ENCODE results near the gene AP2A2.

DNA sequence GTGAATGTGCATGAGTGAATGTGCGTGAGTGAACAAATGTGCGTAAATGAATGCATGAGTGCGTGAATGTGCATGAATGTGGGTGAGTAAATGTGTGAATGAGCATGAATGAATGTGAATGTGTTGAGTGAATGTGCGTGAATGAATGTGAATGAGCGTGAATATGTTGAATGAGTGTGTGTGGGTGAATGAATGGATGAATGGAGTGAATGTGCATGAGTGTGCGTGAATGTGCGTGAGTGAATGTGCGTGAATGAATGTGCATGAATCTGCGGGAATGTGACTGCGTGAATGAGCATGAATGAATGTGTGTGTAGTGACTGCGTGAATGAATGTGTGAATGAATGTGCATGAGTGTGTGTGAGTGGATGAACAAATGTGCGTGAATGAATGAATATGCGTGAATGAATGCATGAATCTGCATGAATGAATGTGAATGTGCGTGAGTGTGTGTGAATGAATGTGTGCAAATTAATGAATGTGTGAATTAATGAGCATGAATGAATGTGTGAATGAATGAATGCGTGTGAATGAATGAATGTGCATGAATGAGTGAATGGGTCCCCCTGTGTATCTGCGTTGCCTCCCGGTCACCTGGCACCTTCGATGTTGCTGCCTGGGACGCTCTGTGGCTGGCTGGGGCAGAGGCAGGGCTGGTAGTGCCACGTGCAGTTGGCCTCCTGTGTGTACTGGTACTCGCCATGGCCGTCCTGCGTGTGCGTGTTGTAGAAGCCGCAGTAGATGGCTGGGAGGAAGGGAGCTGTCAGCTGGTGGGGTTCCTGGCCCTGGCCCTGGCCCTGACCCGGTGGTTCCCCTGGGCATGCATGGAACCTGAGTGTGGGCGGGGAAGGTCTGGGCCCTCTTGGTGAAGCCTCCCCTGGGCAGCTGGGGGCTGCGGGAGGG is 97.5 kb downstream of the AP2A2 start:
- TF ChIP-seq, protein P1, sequence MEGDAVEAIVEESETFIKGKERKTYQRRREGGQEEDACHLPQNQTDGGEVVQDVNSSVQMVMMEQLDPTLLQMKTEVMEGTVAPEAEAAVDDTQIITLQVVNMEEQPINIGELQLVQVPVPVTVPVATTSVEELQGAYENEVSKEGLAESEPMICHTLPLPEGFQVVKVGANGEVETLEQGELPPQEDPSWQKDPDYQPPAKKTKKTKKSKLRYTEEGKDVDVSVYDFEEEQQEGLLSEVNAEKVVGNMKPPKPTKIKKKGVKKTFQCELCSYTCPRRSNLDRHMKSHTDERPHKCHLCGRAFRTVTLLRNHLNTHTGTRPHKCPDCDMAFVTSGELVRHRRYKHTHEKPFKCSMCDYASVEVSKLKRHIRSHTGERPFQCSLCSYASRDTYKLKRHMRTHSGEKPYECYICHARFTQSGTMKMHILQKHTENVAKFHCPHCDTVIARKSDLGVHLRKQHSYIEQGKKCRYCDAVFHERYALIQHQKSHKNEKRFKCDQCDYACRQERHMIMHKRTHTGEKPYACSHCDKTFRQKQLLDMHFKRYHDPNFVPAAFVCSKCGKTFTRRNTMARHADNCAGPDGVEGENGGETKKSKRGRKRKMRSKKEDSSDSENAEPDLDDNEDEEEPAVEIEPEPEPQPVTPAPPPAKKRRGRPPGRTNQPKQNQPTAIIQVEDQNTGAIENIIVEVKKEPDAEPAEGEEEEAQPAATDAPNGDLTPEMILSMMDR (IDR thresholded peaks at IDR 0.05 in 4 of 5, conservative IDR thresholded peaks at IDR 0.05 in 1 of 5) = no peak
- no peak for TF ChIP-seq POLR2A (IDR thresholded peaks at IDR 0.05)
